GM19035 (cell line): ENCODE results near the gene MOB2.

Source experiments
- ATAC-seq: cut with Tn5 transposase; IDR thresholded peaks from one replicate; pipeline ENCODE4 v1.9.1; 2021; ENCODE audit not compliant: unreplicated experiment

The MOB2 gene

DNA sequence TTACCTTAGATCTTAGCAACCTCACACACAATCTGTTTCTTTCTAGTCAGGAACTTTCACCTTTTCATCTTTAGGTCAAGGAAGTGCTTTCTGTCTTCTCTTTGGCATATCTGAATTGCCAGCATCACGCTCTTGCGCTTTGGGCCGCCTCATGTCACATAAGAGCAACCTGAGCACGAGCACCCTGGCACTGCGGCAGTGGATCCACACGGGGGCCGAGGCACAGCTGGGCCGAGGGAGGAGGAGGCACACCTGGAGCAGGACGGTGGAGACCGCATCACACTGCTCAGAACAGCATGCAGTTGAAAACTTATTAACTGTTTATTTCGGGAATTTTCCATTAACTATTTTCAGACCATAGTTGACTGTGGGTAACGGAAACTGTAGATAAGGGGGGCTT, 10.7 kb downstream of the MOB2 start:
- no peak for ATAC-seq

GRCh38 chr11:1473786-1474185, 12.8 kb downstream of the MOB2 start:
- ATAC-seq: no peak

- no peak for ATAC-seq
Observed at GRCh38 chr11:1473011-1473628, 13.5 kb downstream of the MOB2 start.

GRCh38 chr11:1472180-1473005, 14.2 kb downstream of the MOB2 start:
- ATAC-seq: no peak

GRCh38 chr11:1471736-1472135, 14.8 kb downstream of the MOB2 start:
- ATAC-seq: no peak

- no peak for ATAC-seq
Observed at GRCh38 chr11:1470681-1471611, 15.6 kb downstream of the MOB2 start.

- ATAC-seq: no peak
Observed at GRCh38 chr11:1469911-1470680, 16.5 kb downstream of the MOB2 start.

DNA sequence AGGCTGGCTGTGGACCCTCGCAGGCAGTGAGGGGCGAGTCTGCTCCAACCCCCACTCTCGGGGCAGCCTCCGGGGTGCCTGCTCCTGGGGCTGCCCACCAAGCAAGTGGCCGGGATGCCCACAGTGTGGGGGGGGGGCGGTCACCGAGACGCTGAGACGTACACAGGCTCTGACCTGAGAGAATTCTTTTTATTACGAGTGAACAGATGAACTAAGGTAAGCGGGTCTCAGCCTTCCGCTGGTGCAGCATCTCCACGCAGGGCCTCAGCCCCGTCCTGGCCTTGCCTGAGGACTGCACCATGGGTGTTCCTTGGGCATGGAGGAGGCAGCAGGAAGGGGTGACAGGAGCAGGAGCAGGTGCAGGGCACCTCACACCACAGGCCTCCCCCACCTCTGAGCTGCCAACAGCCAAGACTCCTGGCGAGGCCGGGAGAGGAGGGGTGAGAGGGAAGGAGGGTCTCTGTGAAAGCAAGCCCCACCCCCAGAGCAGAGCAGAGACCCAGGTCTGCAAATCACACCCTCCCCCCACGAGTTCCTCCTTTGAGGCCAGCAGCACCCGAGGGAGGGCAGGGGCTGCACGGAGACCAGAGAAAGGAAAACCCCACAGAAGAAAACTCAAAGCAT, 17.2 kb downstream of the MOB2 start:
- ATAC-seq: no peak

GRCh38 chr11:1468473-1469066, 18.0 kb downstream of the MOB2 start:
- no peak for ATAC-seq

GRCh38 chr11:1468002-1468401, 18.6 kb downstream of the MOB2 start:
- no peak for ATAC-seq

DNA sequence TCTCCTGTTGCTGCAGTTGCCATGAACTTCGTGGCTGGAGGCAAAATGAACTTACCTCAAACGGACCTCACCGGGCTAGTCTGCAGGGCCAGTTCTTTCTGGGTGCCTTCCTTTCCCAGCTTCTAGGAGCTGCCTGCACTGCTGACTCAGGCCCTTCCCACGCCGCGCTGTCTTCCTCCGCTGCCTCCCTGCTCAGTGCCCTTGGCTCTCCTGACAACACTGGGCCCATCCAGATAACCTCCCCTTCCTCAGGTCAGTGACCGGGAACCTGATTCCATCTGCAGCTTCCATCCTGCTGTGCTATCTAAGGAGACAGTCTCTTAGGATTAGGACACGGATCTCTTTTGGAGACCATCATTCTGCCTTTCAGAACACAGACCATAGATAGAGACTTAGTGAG, 19.3 kb downstream of the MOB2 start:
- no peak for ATAC-seq

DNA sequence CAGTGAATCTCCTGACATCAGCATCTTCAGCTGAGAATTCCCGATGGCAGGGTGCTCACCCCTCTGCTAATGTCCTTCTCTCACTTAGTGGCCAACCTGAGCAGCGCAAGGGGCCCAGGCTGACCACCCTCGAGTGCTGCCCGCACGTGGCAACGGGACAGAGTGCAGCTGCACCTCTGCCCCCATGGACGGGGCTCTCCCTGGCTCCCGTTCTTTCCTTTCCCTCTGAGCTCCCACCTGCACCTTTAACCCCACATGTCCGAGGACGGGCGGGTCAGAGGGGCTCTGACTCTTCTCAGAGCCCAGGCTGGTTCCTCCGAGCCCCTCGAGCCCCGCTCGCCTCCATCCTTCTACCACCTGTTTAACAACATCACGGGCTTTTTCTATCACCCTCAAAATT, 19.8 kb downstream of the MOB2 start:
- ATAC-seq: no peak

- no peak for ATAC-seq
Observed at GRCh38 chr11:1463056-1463455, 23.5 kb downstream of the MOB2 start.

DNA sequence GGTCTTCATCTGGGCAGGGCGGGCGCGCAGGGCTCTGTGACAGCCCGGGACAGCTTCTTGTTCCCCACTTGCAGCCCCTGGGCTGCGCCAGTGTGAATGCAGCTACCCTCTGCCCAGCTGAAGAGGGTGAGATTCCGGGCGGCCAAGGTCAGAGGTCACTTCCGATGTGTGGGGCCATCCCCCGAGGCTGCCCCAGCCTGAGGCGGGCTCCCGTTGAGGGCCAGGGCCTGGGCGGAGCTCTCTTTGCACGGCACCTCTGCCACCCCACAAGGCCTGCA, 23.9 kb downstream of the MOB2 start:
- no peak for ATAC-seq

DNA sequence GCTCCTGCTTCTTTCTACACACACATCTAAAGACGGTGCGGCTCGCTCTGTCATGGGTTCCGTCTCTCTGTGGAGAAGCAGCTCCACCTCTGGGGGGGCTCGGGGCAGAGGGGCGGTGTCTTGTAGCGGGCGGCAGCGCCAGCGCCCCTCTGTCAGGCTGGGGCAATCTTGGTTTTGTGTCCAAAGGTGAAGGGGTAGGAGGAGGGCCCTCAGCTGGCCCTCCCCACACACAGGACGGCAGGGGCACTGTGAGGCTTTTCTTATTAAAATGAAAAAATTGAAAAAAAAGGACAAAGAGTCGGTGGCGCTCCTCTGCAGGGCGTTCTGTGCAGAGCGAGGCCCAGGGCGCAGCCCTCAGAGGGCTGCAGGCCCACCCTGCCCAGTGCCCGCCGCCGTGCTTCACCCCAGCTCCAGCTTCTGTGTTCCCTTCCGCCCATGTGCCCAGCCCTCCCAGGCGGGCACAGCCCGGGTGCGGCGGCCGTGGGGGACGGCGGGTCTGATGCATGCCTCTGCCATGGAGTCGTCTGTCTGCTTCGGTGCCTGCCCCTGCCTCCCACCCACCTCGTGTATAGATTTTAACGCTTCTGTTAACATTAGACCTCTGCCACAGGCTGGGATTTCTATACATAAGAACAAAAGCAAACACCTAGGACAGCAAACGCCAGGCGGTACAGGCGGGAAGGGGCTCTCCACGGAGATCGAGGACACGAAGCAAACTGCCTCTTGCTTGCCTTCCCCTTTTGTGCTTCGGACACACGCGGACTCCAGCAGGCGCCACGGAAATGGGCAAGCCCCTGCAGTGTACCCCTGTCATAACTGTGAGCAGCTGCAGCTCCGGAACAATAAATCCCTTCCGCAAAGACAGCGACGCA, 24.5 kb downstream of the MOB2 start:
- no peak for ATAC-seq

DNA sequence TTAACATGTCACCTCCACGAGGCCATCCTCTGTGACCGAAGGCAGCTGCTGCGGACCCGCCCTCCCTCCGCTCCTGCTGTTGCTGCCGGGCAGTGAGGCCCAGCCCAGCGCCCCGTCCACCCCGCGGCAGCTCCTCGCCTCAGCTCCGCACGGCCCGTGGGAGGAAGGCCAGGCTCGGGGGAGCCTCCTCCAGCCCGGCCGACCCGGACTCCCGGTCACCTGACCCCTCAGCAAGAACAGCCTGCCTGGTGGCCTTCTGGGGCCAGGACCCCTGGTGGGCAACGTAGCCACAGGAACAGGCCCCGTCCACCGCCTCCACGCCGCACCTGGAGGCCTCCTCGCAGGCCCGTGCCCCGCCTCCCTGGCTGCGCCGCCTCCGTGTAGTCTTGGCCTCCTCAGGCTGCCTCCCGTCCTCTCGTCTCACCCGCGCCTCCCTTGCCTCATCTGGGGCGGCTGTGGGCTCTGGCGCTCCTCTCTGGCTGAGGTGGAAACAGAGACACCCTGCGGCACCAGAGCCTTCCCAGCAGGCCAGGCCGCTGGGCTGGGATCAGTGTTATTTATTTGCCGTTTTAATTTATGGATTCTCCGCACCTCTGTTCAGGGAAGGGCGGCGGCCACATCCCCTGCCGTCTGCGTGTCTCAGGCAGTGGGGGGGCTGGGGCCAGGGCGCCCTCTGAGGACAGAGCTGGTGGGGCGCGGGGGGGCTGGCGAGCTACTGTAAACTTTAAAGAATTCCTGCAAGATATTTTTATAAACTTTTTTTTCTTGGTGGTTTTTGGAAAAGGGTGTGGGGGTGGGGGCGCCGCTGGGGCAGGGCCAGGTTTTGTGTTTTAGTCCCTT, 25.4 kb downstream of the MOB2 start:
- no peak for ATAC-seq

GRCh38 chr11:1460396-1460985, 26.1 kb downstream of the MOB2 start:
- no peak for ATAC-seq

DNA sequence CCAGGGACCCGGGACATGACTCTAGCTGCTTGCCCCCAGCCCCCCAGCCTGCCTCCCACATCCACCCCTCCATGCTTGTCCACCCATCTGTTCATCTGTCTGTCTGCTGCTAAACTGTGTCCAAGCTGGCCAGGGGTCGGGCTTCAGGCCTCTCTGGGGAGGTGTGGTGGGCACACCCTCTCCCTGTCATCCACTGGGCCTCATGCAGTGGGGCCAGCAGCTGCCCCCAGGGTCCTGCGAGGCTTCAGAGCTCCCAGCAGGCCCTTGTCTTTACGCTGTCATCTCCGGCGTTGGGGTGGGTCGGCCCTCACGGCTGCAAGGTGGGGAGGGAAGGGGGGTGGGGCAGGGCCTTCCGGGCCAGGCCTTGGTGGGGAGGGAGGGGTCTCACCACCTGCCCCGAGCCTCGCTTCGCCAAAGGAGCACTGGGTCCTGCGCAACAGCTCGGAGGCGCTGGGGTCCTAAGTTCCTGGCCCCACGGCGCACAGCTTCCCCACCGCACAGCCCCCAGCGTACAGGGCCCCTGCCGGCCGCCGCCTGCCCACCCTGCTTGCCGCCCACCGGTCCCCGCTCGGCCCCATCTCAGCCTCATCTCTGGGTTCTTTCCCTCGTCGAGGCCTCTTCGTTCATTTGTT, 26.7 kb downstream of the MOB2 start:
- no peak for ATAC-seq
